Stomach smooth muscle (tissue), 2 donors: Measurements from ENCODE around the gene SCP2D1.

ENCODE experiments used
- H3K27ac ChIP-seq: one replicate; pipeline ENCODE4 v1.7.0; 2013; ENCODE audit warnings: mild to moderate bottlenecking, low read length, inconsistent platforms
- H3K27me3 ChIP-seq, 2 donors: one replicate each; pipeline ENCODE4 v1.7.0; 2013; ENCODE audit warnings: low read length in 2 of 2; ENCODE audit not compliant: insufficient read depth in 2 of 2, control insufficient read depth in 1 of 2
- H3K36me3 ChIP-seq, 2 donors: one replicate each; pipeline ENCODE4 v1.7.0; 2013; ENCODE audit warnings: low read length in 2 of 2; ENCODE audit not compliant: control insufficient read depth in 2 of 2, insufficient read depth in 2 of 2
- H3K4me1 ChIP-seq: one replicate; pipeline ENCODE4 v1.7.0; 2013; ENCODE audit warnings: low read length; ENCODE audit not compliant: control insufficient read depth, insufficient read depth
- H3K4me3 ChIP-seq, 2 donors: one replicate each; pipeline ENCODE4 v1.7.0; 2013; ENCODE audit warnings: low read length in 2 of 2
- H3K9ac ChIP-seq, 2 donors: one replicate each; pipeline ENCODE4 v1.7.0; 2013; ENCODE audit warnings: low read length in 2 of 2, mild to moderate bottlenecking in 1 of 2
- H3K9me3 ChIP-seq, 2 donors: one replicate each; pipeline ENCODE4 v1.7.0; 2013; ENCODE audit warnings: low read length in 2 of 2; ENCODE audit not compliant: control insufficient read depth in 2 of 2
- donor health status: healthy.
- donor health status: Pancreatic carcinoma.

SCP2D1 gene

DNA sequence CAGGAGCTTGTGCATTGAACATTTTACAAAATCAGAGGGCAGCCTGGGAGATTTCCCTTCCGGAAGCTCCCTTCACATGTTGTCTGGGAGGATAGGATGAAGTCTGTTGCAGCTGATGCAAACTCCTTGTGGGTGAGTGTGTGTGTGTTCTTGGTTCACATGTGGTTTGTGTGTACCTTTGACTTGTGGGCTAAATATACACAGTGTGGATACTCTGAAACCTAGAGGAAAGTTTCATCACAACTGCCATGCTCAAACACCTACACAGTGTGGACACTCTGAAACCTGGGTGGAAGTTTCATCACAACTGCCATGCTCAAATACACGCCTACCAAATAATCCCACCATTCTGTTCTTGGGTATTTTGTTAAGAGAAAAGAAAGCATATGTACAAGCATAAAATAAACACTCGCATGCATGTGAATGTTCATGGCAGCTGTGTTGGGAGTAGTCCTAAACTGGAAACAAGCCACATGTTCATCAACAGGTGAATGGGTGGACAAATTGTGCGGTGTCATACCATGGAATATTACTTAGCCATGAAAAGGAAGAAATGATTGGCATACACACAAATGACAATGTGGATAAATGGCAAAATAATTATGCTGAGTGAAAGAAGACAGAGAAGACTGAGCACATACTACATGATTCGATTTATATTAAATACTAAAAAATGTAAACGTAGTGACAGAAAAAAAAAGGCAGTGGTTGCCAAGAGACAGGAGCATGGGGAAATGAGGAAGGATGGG lies 1.8 kb downstream of the SCP2D1 start:
- Histone ChIP-seq H3K36me3 (no peaks in the 10 kb centered on the region), H3K27ac (no peak overlapping the region), H3K4me3 (no peak overlapping the region), H3K9ac (no peak overlapping the region), H3K4me1 (no peaks in the 10 kb centered on the region), H3K9me3 (peaks cover 2 to 13% of the 10 kb centered on the region in 2 donors), H3K27me3 (peaks cover 0 to 2% of the 10 kb centered on the region in 2 donors)

- Histone ChIP-seq H3K27me3 (no peaks in the 10 kb centered on the region), H3K27ac (no peak overlapping the region), H3K4me3 (no peak overlapping the region), H3K36me3 (no peaks in the 10 kb centered on the region), H3K9ac (no peak overlapping the region), H3K9me3 (peaks cover 2 to 16% of the 10 kb centered on the region in 2 donors), H3K4me1 (peaks cover 3% of the 10 kb centered on the region)
Measured at GRCh38 chr20:18822832-18823231, 9.2 kb downstream of the SCP2D1 start.

DNA sequence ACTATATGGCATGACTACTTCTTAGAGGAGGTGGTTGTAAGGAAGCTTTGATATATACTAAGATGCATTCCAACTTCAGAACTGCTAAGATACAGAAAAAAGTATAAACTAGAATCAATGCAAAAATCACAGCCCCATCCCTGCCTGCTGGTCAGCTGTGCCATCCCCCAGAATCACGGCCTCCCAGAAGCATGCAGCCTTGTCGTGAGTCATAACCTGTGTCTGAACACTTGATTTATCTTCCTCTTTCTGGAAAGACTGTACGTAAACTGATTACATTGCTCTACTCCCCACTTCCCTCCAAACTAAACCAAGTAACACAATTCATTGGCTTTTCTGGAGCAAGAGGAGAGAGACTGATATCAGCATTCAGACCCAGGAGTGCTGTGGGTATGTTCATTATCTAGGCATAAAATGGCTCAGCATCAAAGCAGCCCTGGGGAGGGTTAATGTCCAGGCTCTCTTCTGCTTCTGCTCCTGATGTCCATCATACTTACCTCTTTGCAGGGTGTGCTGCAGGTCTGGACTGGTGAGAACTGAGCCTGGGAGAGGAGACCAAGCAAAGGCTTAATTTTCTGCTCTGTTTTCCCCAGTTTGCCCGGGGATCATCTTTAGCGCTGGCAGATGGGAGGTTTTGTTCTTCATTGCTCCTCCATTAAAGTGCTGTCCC lies 18.4 kb downstream of the SCP2D1 start:
- Histone ChIP-seq H3K36me3 (no peaks in the 10 kb centered on the region), H3K27ac (no peak overlapping the region), H3K9ac (no peak overlapping the region), H3K27me3 (no peaks in the 10 kb centered on the region), H3K4me1 (no peaks in the 10 kb centered on the region), H3K9me3 (peaks cover 0 to 6% of the 10 kb centered on the region in 2 donors), H3K4me3 (no peak overlapping the region)

GRCh38 chr20:18832546-18833200 lies 19.1 kb downstream of the SCP2D1 start:
- Histone ChIP-seq H3K4me1 (no peaks in the 10 kb centered on the region), H3K36me3 (no peaks in the 10 kb centered on the region), H3K4me3 (no peak overlapping the region), H3K9me3 (peaks cover 0 to 6% of the 10 kb centered on the region in 2 donors), H3K9ac (no peak overlapping the region), H3K27ac (no peak overlapping the region), H3K27me3 (no peaks in the 10 kb centered on the region)

DNA sequence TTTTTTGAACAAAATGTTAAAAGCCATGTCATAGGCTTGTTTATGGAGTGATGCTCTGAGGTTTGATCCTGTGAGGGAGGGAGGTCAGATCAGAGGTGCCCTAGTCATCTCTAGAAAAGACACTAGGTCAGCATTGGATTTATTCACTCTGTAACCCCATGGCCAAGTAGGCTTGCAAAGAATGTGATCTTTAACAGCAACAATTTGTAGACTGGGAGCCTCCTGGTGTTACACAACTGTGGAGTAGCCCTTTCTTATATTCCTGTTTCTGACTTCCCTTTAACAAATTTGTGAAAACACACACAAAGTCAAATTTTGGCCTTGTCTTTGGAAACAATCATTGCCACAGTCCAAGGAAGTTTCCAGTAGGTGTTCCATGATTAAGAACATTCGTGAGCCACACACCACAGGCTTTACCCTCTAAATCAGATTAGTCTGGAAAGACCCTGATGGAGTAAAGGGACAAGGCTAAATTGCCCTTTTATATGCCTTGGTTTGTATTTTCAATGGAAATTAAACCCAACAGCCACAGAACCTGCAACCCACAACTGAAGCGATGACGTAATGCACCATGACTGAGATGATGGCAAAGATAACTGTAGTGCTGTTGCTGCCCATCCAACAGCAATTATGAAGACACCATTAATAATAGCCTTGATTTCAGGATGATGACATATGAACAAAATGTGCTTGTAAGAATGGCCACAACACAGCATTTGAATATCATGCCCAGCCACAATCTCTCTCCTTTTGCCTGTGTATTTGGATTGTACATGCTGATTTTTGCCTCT lies 22.1 kb downstream of the SCP2D1 start:
- Histone ChIP-seq H3K36me3 (no peaks in the 10 kb centered on the region), H3K4me1 (no peaks in the 10 kb centered on the region), H3K27ac (no peak overlapping the region), H3K9ac (no peak overlapping the region), H3K4me3 (no peak overlapping the region), H3K9me3 (peaks cover 0 to 6% of the 10 kb centered on the region in 2 donors), H3K27me3 (no peaks in the 10 kb centered on the region)

- Histone ChIP-seq H3K4me3 (no peak overlapping the region), H3K9ac (no peak overlapping the region), H3K9me3 (peaks cover 0 to 6% of the 10 kb centered on the region in 2 donors)
Measured at GRCh38 chr20:18837718-18838117, 24.1 kb downstream of the SCP2D1 start.

GRCh38 chr20:18839507-18840247 lies 26.1 kb downstream of the SCP2D1 start:
- Histone ChIP-seq H3K27me3 (peaks cover 0 to 2% of the 10 kb centered on the region in 2 donors), H3K4me3 (no peak overlapping the region), H3K36me3 (no peaks in the 10 kb centered on the region), H3K9me3 (no peaks in the 10 kb centered on the region), H3K27ac (no peak overlapping the region), H3K4me1 (no peaks in the 10 kb centered on the region), H3K9ac (no peak overlapping the region)

More at GRCh38 chr20:18837718-18838117, 24.1 kb downstream of the SCP2D1 start:
- no peak overlapping the region for H3K27ac ChIP-seq
- H3K36me3 ChIP-seq, result no peaks in the 10 kb centered on the region
- H3K27me3 ChIP-seq, result peaks cover 0 to 2% of the 10 kb centered on the region in 2 donors
- no peaks in the 10 kb centered on the region for H3K4me1 ChIP-seq

- Histone ChIP-seq H3K4me1 (no peaks in the 10 kb centered on the region), H3K4me3 (no peak overlapping the region), H3K27me3 (peaks cover 0 to 2% of the 10 kb centered on the region in 2 donors), H3K36me3 (no peaks in the 10 kb centered on the region), H3K9ac (no peak overlapping the region), H3K9me3 (no peaks in the 10 kb centered on the region), H3K27ac (no peak overlapping the region)
Measured at GRCh38 chr20:18840248-18840645, 26.7 kb downstream of the SCP2D1 start.

DNA sequence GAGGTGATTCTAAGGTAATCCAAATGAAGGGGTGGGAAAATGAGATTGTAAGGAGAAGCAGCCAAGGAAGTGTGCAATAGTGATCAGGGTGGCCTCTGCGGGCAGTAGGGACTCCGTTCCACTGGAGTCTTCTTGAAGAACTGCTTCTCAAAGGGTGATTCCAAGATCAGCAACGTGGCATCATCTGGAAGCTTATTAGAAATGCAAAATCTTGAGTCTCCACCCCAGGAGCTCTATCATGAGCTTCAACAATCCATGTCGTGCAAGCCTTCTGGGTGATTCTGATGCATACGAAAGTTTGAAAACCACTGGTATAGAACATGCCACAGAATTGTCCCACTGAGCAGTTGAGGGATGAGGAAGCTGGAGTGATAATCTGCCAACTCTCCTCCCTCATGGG lies 31.4 kb downstream of the SCP2D1 start:
- H3K4me1 ChIP-seq, result no peaks in the 10 kb centered on the region
- H3K27me3 ChIP-seq, result peaks cover 0 to 2% of the 10 kb centered on the region in 2 donors
- H3K9me3 ChIP-seq, result no peaks in the 10 kb centered on the region
- H3K9ac ChIP-seq, result no peak overlapping the region
- no peaks in the 10 kb centered on the region for H3K36me3 ChIP-seq
- H3K4me3 ChIP-seq, result no peak overlapping the region
- H3K27ac ChIP-seq, result no peak overlapping the region

DNA sequence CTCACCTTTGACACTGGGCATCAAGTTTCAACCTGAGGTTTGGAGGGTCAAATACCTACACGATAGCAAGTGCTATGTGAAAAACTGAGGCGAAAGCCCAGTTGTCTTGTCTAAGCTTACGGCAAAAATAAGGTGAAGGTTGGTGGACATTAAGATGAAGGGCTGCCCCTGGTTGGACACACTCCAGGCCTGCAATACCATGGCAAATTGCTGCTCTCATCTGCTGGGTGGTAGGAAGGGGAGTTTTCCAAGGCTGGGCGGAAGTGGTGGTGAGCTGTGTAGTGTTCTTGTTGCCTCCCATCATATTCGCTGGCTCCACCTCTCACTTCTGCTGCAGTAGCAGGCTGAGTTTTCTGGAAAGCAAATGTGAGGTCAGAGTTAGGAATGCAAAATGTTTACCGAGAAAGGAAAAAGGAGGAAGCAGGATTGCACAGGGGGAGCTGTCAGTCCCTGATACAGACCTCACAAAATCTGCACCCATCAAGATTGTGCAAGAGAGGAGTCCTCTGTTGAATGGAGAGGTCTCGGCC lies 33.7 kb downstream of the SCP2D1 start:
- no peak overlapping the region for H3K27ac ChIP-seq
- H3K9me3 ChIP-seq, result no peaks in the 10 kb centered on the region
- no peaks in the 10 kb centered on the region for H3K36me3 ChIP-seq
- no peak overlapping the region for H3K9ac ChIP-seq
- no peaks in the 10 kb centered on the region for H3K27me3 ChIP-seq
- H3K4me1 ChIP-seq, result no peaks in the 10 kb centered on the region
- no peak overlapping the region for H3K4me3 ChIP-seq
